Measurements from ENCODE around the gene PRLHR.
"Not testable (repeated sequence)": the region's sequence is repeated elsewhere in the genome, so short reads cannot be mapped to it uniquely, and the experiment has no call there.

Gene PRLHR

GRCh38 chr10:118595598-118596425, at the start of gene PRLHR:
TSS of gene PRLHR (minus strand) at chr10:118595648. CDS start at chr10:118595244, 404 bp downstream.
- peak; percentile 31 for DNase-seq (ENCODE audit: low spot score)

GRCh38 chr10:118642228-118642627, 46.8 kb upstream of the PRLHR start:
- no peak for DNase-seq (ENCODE audit: low spot score)

- DNase-seq (ENCODE audit: low spot score): no peak
Observed at GRCh38 chr10:118638680-118639079, 43.2 kb upstream of the PRLHR start.

GRCh38 chr10:118635674-118636402, 40.4 kb upstream of the PRLHR start:
- DNase-seq (ENCODE audit: low spot score): no peak

- DNase-seq (ENCODE audit: low spot score): no peak
Observed at GRCh38 chr10:118633786-118634185, 38.3 kb upstream of the PRLHR start.

- DNase-seq (ENCODE audit: low spot score): peak; percentile 2
Observed at GRCh38 chr10:118629211-118629610, 33.8 kb upstream of the PRLHR start.

- DNase-seq (ENCODE audit: low spot score): no peak
Observed at GRCh38 chr10:118628397-118628796, 32.9 kb upstream of the PRLHR start.

GRCh38 chr10:118626953-118627352, 31.5 kb upstream of the PRLHR start:
- no peak for DNase-seq (ENCODE audit: low spot score)

GRCh38 chr10:118625504-118625903, 30.1 kb upstream of the PRLHR start:
- no peak for DNase-seq (ENCODE audit: low spot score)

GRCh38 chr10:118624747-118625146, 29.3 kb upstream of the PRLHR start:
- DNase-seq (ENCODE audit: low spot score): no peak

- peak; percentile 24 for DNase-seq (ENCODE audit: low spot score)
Observed at GRCh38 chr10:118621304-118621942, 26.0 kb upstream of the PRLHR start.

- not testable (repeated sequence) for DNase-seq (ENCODE audit: low spot score)
Observed at GRCh38 chr10:118613863-118614262, 18.4 kb upstream of the PRLHR start.

- no peak for DNase-seq (ENCODE audit: low spot score)
Observed at GRCh38 chr10:118610577-118610976, 15.1 kb upstream of the PRLHR start.

- no peak for DNase-seq (ENCODE audit: low spot score)
Observed at GRCh38 chr10:118607768-118608354, 12.4 kb upstream of the PRLHR start.

- no peak for DNase-seq (ENCODE audit: low spot score)
Observed at GRCh38 chr10:118605694-118606093, 10.2 kb upstream of the PRLHR start.

GRCh38 chr10:118596426-118597124, 1.1 kb upstream of the PRLHR start:
- no peak for DNase-seq (ENCODE audit: low spot score)

- no peak for DNase-seq (ENCODE audit: low spot score)
Observed at GRCh38 chr10:118595064-118595420, 406 bp downstream of the PRLHR start.

GRCh38 chr10:118594392-118595063, 920 bp downstream of the PRLHR start:
- DNase-seq (ENCODE audit: low spot score): no peak

GRCh38 chr10:118592675-118593330, 2.6 kb downstream of the PRLHR start:
- DNase-seq (ENCODE audit: low spot score): no peak

- DNase-seq (ENCODE audit: low spot score): no peak
Observed at GRCh38 chr10:118590334-118590733, 5.1 kb downstream of the PRLHR start.
